GM12892 (cell line): ENCODE data around the gene MOV10.

Source experiments
- DNase-seq: peaks from one replicate; pipeline ENCODE4 v3.0.0; 2011; ENCODE audit not compliant: insufficient read length
- FAIRE-seq: peaks from 2 replicates; lab custom pipeline; 2011; peaks lifted over from hg19 to GRCh38; lab: Jason Lieb, UNC
- POLR2A ChIP-seq: IDR thresholded peaks from 2 replicates; pipeline ENCODE4 v1.6.1; 2011; ENCODE audit warnings: low read depth, low read length, control low read depth
- POLR2AphosphoS5 ChIP-seq: IDR thresholded peaks from 2 replicates; pipeline ENCODE4 v1.6.1; 2011; ENCODE audit warnings: low read depth, low read length, control low read depth
- TAF1 ChIP-seq: IDR thresholded peaks from 2 replicates; pipeline ENCODE4 v1.6.1; 2011; ENCODE audit warnings: low read depth, mild to moderate bottlenecking, control low read depth, low read length, borderline replicate concordance

Gene MOV10

GRCh38 chr1:112677501-112677900 is 3.0 kb downstream of the MOV10 start:
- FAIRE-seq (no peak), DNase-seq (no peak)
- no peak for TF ChIP-seq TAF1
- TF ChIP-seq POLR2A: no peak
- no peak for TF ChIP-seq POLR2AphosphoS5

- DNase-seq: no peak
- FAIRE-seq: no peak
- TF ChIP-seq POLR2A: no peak
- no peak for TF ChIP-seq POLR2AphosphoS5
- TF ChIP-seq TAF1: no peak
These were observed 4.1 kb downstream of the MOV10 start for GRCh38 chr1:112678605-112679004.

- TF ChIP-seq POLR2A (no peak), TAF1 (no peak), POLR2AphosphoS5 (no peak)
- no peak for FAIRE-seq
- DNase-seq: no peak
These were observed 11.5 kb downstream of the MOV10 start for GRCh38 chr1:112685913-112686312.

GRCh38 chr1:112686417-112686816 is 12.0 kb downstream of the MOV10 start:
- FAIRE-seq (no peak), DNase-seq (no peak)
- TF ChIP-seq POLR2A (no peak), POLR2AphosphoS5 (no peak), TAF1 (no peak)

- DNase-seq (no peak), FAIRE-seq (no peak)
- TF ChIP-seq POLR2AphosphoS5 (no peak), TAF1 (no peak), POLR2A (no peak)
These were observed 12.4 kb downstream of the MOV10 start for GRCh38 chr1:112686835-112687234.

- TF ChIP-seq POLR2A (no peak), POLR2AphosphoS5 (no peak), TAF1 (no peak)
- no peak for FAIRE-seq
- DNase-seq: no peak
These were observed 12.9 kb downstream of the MOV10 start for GRCh38 chr1:112687361-112687760.

- DNase-seq (no peak), FAIRE-seq (no peak)
- no peak for TF ChIP-seq POLR2A
- no peak for TF ChIP-seq POLR2AphosphoS5
- no peak for TF ChIP-seq TAF1
These were observed 13.5 kb downstream of the MOV10 start for GRCh38 chr1:112687785-112688496.

GRCh38 chr1:112688781-112689193 is 14.3 kb downstream of the MOV10 start:
- DNase-seq (no peak), FAIRE-seq (no peak)
- TF ChIP-seq TAF1: no peak
- no peak for TF ChIP-seq POLR2A
- TF ChIP-seq POLR2AphosphoS5: no peak

- DNase-seq (no peak), FAIRE-seq (no peak)
- TF ChIP-seq POLR2AphosphoS5 (no peak), POLR2A (no peak), TAF1 (no peak)
These were observed 14.9 kb downstream of the MOV10 start for GRCh38 chr1:112689196-112689841.

- DNase-seq (no peak), FAIRE-seq (no peak)
- TF ChIP-seq POLR2AphosphoS5: no peak
- TF ChIP-seq TAF1: no peak
- no peak for TF ChIP-seq POLR2A
These were observed 15.4 kb downstream of the MOV10 start for GRCh38 chr1:112689842-112690237.

- TF ChIP-seq TAF1: no peak
- no peak for TF ChIP-seq POLR2A
- no peak for TF ChIP-seq POLR2AphosphoS5
- DNase-seq: no peak
- no peak for FAIRE-seq
These were observed 18.2 kb downstream of the MOV10 start for GRCh38 chr1:112692681-112693080.

GRCh38 chr1:112693821-112694220 is 19.4 kb downstream of the MOV10 start:
- FAIRE-seq (no peak), DNase-seq (no peak)
- no peak for TF ChIP-seq POLR2A
- no peak for TF ChIP-seq POLR2AphosphoS5
- no peak for TF ChIP-seq TAF1
